ENCODE results near the gene KRTAP19-6. TPM values are rescaled to one million over a fixed set of nuclear protein-coding genes. Genes with fewer than 3 reads are reported as not detected.

The KRTAP19-6 gene
- total and polyA plus RNA-seq, 4 donors: not detected

DNA sequence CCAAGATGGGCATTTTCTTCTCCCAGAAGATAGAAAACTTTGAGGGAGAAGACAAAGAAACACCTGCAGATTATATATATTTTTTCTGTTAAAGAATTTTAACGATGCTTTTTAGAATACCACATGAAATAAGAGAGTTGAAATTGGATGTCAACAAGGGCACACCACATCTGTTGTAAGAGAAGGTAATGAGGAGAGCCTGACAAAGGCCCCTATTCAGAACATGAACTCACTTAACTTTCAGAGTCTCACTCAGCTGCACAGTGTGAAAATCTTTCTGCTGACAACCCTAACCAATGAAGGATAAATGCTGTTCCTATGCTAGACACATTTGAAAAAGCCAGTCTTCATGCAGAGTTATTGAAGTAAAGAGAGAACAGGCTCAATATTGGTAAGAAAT is 41.2 kb upstream of the KRTAP19-6 start:
- Histone ChIP-seq H3K27me3 (ENCODE audit: control insufficient read depth in 4 of 4, insufficient read depth in 4 of 4, low read length in 3 of 4) (peaks cover 0 to 5% (median 0%) of the 10 kb centered on the region in 4 donors), H3K27ac (ENCODE audit: low read depth in 1 of 2, low read length in 2 of 2) (no peak overlapping the region), H3K36me3 (ENCODE audit: control insufficient read depth in 4 of 4, insufficient read depth in 3 of 4, low read depth in 1 of 4, low read length in 3 of 4) (no peaks in the 10 kb centered on the region), H3K9me3 (ENCODE audit: control insufficient read depth in 4 of 4, low read length in 3 of 4) (no peaks in the 10 kb centered on the region), H3K4me3 (ENCODE audit: low read depth in 1 of 3, low read length in 3 of 3) (no peak overlapping the region), H3K4me1 (ENCODE audit: control insufficient read depth in 4 of 4, insufficient read depth in 4 of 4, low read length in 3 of 4) (no peaks in the 10 kb centered on the region), H3K9ac (ENCODE audit: low read depth in 1 of 2, low read length in 2 of 2) (no peak overlapping the region)
- 64% methylated on average over 1 of the region's 1 CpG for WGBS
- no peak for DNase-seq (ENCODE audit: low spot score)
- TF ChIP-seq, protein P1, sequence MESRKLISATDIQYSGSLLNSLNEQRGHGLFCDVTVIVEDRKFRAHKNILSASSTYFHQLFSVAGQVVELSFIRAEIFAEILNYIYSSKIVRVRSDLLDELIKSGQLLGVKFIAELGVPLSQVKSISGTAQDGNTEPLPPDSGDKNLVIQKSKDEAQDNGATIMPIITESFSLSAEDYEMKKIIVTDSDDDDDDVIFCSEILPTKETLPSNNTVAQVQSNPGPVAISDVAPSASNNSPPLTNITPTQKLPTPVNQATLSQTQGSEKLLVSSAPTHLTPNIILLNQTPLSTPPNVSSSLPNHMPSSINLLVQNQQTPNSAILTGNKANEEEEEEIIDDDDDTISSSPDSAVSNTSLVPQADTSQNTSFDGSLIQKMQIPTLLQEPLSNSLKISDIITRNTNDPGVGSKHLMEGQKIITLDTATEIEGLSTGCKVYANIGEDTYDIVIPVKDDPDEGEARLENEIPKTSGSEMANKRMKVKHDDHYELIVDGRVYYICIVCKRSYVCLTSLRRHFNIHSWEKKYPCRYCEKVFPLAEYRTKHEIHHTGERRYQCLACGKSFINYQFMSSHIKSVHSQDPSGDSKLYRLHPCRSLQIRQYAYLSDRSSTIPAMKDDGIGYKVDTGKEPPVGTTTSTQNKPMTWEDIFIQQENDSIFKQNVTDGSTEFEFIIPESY (IDR thresholded peaks at IDR 0.05): no peak
- TF ChIP-seq, protein P2, sequence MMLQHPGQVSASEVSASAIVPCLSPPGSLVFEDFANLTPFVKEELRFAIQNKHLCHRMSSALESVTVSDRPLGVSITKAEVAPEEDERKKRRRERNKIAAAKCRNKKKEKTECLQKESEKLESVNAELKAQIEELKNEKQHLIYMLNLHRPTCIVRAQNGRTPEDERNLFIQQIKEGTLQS (IDR thresholded peaks at IDR 0.05): no peak
- TF ChIP-seq, protein P3, sequence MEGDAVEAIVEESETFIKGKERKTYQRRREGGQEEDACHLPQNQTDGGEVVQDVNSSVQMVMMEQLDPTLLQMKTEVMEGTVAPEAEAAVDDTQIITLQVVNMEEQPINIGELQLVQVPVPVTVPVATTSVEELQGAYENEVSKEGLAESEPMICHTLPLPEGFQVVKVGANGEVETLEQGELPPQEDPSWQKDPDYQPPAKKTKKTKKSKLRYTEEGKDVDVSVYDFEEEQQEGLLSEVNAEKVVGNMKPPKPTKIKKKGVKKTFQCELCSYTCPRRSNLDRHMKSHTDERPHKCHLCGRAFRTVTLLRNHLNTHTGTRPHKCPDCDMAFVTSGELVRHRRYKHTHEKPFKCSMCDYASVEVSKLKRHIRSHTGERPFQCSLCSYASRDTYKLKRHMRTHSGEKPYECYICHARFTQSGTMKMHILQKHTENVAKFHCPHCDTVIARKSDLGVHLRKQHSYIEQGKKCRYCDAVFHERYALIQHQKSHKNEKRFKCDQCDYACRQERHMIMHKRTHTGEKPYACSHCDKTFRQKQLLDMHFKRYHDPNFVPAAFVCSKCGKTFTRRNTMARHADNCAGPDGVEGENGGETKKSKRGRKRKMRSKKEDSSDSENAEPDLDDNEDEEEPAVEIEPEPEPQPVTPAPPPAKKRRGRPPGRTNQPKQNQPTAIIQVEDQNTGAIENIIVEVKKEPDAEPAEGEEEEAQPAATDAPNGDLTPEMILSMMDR (IDR thresholded peaks at IDR 0.05; ENCODE audit: low read depth, low read length, missing input control): no peak
- no peak for TF ChIP-seq HNF4G (IDR thresholded peaks at IDR 0.05)
- TF ChIP-seq EGR1 (IDR thresholded peaks at IDR 0.05; ENCODE audit: low read depth in 2 of 2): no peak
- no peak for TF ChIP-seq JUND (IDR thresholded peaks at IDR 0.05)
- no peak for TF ChIP-seq HNF4A (conservative IDR thresholded peaks at IDR 0.05)
- no peak for TF ChIP-seq SP1 (IDR thresholded peaks at IDR 0.05)
- TF ChIP-seq RAD21 (IDR thresholded peaks at IDR 0.05): no peak
- no peak for TF ChIP-seq FOXA1 (IDR thresholded peaks at IDR 0.05)
- TF ChIP-seq RXRA (IDR thresholded peaks at IDR 0.05): no peak
- TF ChIP-seq YY1 (IDR thresholded peaks at IDR 0.05): no peak
- no peak for TF ChIP-seq FOXA2 (IDR thresholded peaks at IDR 0.05)

DNA sequence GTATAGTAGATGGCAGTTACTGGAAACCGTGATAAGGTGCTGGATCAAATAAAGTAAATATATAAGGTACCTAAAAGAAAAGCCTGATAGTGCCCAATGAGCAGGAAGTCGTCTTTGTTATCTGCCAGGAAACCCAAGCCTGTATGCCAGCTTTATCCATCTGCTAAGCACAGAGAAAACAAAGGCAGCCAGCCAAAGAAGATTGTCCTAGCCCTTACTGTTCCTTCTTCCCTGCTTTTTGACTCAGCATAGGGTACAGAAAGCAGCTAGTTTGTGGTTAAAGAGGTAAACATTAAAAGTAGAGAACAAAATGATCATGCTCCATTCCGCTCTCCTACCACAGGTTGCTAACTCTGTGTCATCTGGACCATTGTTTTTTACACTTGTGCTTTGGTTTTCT is 38.5 kb upstream of the KRTAP19-6 start:
- H3K9me3 ChIP-seq (ENCODE audit: control insufficient read depth in 4 of 4, low read length in 3 of 4): no peaks in the 10 kb centered on the region
- H3K9ac ChIP-seq (ENCODE audit: low read depth in 1 of 2, low read length in 2 of 2): no peak overlapping the region
- DNase-seq (ENCODE audit: low spot score): no peak
- H3K36me3 ChIP-seq (ENCODE audit: control insufficient read depth in 4 of 4, insufficient read depth in 3 of 4, low read depth in 1 of 4, low read length in 3 of 4): no peaks in the 10 kb centered on the region
- peaks cover 0 to 5% (median 0%) of the 10 kb centered on the region in 4 donors for H3K27me3 ChIP-seq (ENCODE audit: control insufficient read depth in 4 of 4, insufficient read depth in 4 of 4, low read length in 3 of 4)
- H3K4me1 ChIP-seq (ENCODE audit: control insufficient read depth in 4 of 4, insufficient read depth in 4 of 4, low read length in 3 of 4): no peaks in the 10 kb centered on the region
- H3K27ac ChIP-seq (ENCODE audit: low read depth in 1 of 2, low read length in 2 of 2): no peak overlapping the region
- 53% methylated on average over 3 of the region's 3 CpGs for WGBS
- TF ChIP-seq HNF4A (conservative IDR thresholded peaks at IDR 0.05) (no peak), FOXA2 (IDR thresholded peaks at IDR 0.05) (no peak), HNF4G (IDR thresholded peaks at IDR 0.05) (no peak), RXRA (IDR thresholded peaks at IDR 0.05) (no peak), EGR1 (IDR thresholded peaks at IDR 0.05; ENCODE audit: low read depth in 2 of 2) (no peak), NR2F2 (IDR thresholded peaks at IDR 0.05) (no peak), GABPA (IDR thresholded peaks at IDR 0.05 in 1 of 2, conservative IDR thresholded peaks at IDR 0.05 in 1 of 2) (no peak), SP1 (IDR thresholded peaks at IDR 0.05) (no peak), JUND (IDR thresholded peaks at IDR 0.05) (no peak), TAF1 (conservative IDR thresholded peaks at IDR 0.05) (no peak), FOXA1 (IDR thresholded peaks at IDR 0.05) (no peak), YY1 (IDR thresholded peaks at IDR 0.05) (no peak)
- TF ChIP-seq, protein P3 (IDR thresholded peaks at IDR 0.05; ENCODE audit: low read depth, low read length, missing input control): no peak
- TF ChIP-seq, protein P1 (IDR thresholded peaks at IDR 0.05): no peak
- TF ChIP-seq, protein P4, sequence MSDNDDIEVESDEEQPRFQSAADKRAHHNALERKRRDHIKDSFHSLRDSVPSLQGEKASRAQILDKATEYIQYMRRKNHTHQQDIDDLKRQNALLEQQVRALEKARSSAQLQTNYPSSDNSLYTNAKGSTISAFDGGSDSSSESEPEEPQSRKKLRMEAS (IDR thresholded peaks at IDR 0.05): no peak
- TF ChIP-seq, protein P5, sequence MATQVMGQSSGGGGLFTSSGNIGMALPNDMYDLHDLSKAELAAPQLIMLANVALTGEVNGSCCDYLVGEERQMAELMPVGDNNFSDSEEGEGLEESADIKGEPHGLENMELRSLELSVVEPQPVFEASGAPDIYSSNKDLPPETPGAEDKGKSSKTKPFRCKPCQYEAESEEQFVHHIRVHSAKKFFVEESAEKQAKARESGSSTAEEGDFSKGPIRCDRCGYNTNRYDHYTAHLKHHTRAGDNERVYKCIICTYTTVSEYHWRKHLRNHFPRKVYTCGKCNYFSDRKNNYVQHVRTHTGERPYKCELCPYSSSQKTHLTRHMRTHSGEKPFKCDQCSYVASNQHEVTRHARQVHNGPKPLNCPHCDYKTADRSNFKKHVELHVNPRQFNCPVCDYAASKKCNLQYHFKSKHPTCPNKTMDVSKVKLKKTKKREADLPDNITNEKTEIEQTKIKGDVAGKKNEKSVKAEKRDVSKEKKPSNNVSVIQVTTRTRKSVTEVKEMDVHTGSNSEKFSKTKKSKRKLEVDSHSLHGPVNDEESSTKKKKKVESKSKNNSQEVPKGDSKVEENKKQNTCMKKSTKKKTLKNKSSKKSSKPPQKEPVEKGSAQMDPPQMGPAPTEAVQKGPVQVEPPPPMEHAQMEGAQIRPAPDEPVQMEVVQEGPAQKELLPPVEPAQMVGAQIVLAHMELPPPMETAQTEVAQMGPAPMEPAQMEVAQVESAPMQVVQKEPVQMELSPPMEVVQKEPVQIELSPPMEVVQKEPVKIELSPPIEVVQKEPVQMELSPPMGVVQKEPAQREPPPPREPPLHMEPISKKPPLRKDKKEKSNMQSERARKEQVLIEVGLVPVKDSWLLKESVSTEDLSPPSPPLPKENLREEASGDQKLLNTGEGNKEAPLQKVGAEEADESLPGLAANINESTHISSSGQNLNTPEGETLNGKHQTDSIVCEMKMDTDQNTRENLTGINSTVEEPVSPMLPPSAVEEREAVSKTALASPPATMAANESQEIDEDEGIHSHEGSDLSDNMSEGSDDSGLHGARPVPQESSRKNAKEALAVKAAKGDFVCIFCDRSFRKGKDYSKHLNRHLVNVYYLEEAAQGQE (IDR thresholded peaks at IDR 0.05): no peak
- no peak overlapping the region for H3K4me3 ChIP-seq (ENCODE audit: low read depth in 1 of 3, low read length in 3 of 3)
